ENCODE measurements around the gene DGCR6L. TPM values are rescaled to one million over a fixed set of nuclear protein-coding genes. Genes with fewer than 3 reads are reported as not detected.
A peak's percentile ranks its signal among the peaks of the same experiment; 100 is the strongest.
"Not testable (repeated sequence)": the region's sequence is repeated elsewhere in the genome, so short reads cannot be mapped to it uniquely, and the experiment has no call there.

Gene DGCR6L
- 36.0 and 37.8 TPM in 2 replicates for total RNA-seq (2014; rRNA removed; shearing (Covaris generic))
- total RNA-seq (2022): 18.9 and 22.5 TPM in 2 replicates
- Bru-seq, nascent RNA: percentile 41 among the genes with signal in this experiment
- percentile 43 among the genes with signal in this experiment for BruChase-seq, experiment 1, labeled RNA remaining after a 6-hour chase
- percentile 51 among the genes with signal in this experiment for BruChase-seq, experiment 2, labeled RNA remaining after a 2-hour chase
- long read RNA-seq, transcript DGCR6L-201 (5 exons, 1,154 nt): major isoform, 34 of 56 reads
- long read RNA-seq, partial matches to known transcripts: 13 of 56 reads
- long read RNA-seq, other reads (novel, unspliced or antisense): 5 of 56 reads

- TF ChIP-seq EZH2phosphoT487 (IDR thresholded peaks at IDR 0.05; ENCODE audit: borderline replicate concordance, low read depth, low read length) (no peak), CTCF (conservative IDR thresholded peaks at IDR 0.05; ENCODE audit: low read length) (0 out of 2 replicates have a peak, but pooled peaks have one; percentile 10)
- ChIA-PET CTCF (ENCODE audit: unreplicated experiment) (no interaction called here), POLR2A (interaction anchor here (0.6 to 1.1 kb wide), 6 partner anchors 9 to 1545 kb away, joined by 3 read pairs; no protein-coding TSS in a partner anchor)
- Histone ChIP-seq H3K4me2 (ENCODE audit: low read length) (peak within 1 kb of the TSS; percentile 79), H3K27ac (ENCODE audit: low read depth, low read length, poor library complexity, severe bottlenecking) (peak within 1 kb of the TSS; percentile 9), H3K9me3 (ENCODE audit: low read length) (no peaks in the 10 kb centered on the region), H3K79me2 (ENCODE audit: insufficient read depth, low read depth, low read length) (no peaks in the 10 kb centered on the region), H4K20me1 (ENCODE audit: insufficient read depth, low read length) (0 out of 2 replicates have a peak, but pooled peaks cover 6% of the 10 kb centered on the region), H3K9me2 (ENCODE audit: insufficient read depth, low read length) (no peaks in the 10 kb centered on the region), H2AFZ (ENCODE audit: low read length) (peak within 1 kb of the TSS; percentile 98), H3K4me1 (ENCODE audit: insufficient read depth, low read length, poor library complexity, severe bottlenecking) (peaks cover 21% of the 10 kb centered on the region), H3K36me3 (ENCODE audit: insufficient read depth, low read length) (no peaks in the 10 kb centered on the region), H3K4me3 (ENCODE audit: low read depth, low read length, poor library complexity, severe bottlenecking) (peak within 1 kb of the TSS; percentile 100)
- BruUV-seq (replicated peaks): no TSS peak
- DNase-seq (ENCODE audit: low spot score): peak; percentile 97
- intact Hi-C loops (cut with micrococcal nuclease; ENCODE audit: unreplicated experiment): no loop called here
These were observed at the start of gene DGCR6L for GRCh38 chr22:20319745-20320658. TSS of gene DGCR6L (minus strand) at chr22:20320060. CDS start at chr22:20319988, 72 bp downstream.

- H3K9me2 ChIP-seq (ENCODE audit: insufficient read depth, low read length); H3K9me3 ChIP-seq (ENCODE audit: low read length); POLR2A ChIA-PET; BruUV-seq (replicated peaks); H3K4me2 ChIP-seq (ENCODE audit: low read length); H3K36me3 ChIP-seq (ENCODE audit: insufficient read depth, low read length); H3K4me3 ChIP-seq (ENCODE audit: low read depth, low read length, poor library complexity, severe bottlenecking); CTCF ChIA-PET (ENCODE audit: unreplicated experiment); H3K27ac ChIP-seq (ENCODE audit: low read depth, low read length, poor library complexity, severe bottlenecking); H4K20me1 ChIP-seq (ENCODE audit: insufficient read depth, low read length); H2AFZ ChIP-seq (ENCODE audit: low read length); H3K79me2 ChIP-seq (ENCODE audit: insufficient read depth, low read depth, low read length); intact Hi-C loops (cut with micrococcal nuclease; ENCODE audit: unreplicated experiment); DNase-seq (ENCODE audit: low spot score); H3K4me1 ChIP-seq (ENCODE audit: insufficient read depth, low read length, poor library complexity, severe bottlenecking): not testable (repeated sequence)
These were observed 49.0 kb upstream of the DGCR6L start for GRCh38 chr22:20368875-20369274.

- H4K20me1 ChIP-seq (ENCODE audit: insufficient read depth, low read length); H3K9me2 ChIP-seq (ENCODE audit: insufficient read depth, low read length); CTCF ChIA-PET (ENCODE audit: unreplicated experiment); H3K4me1 ChIP-seq (ENCODE audit: insufficient read depth, low read length, poor library complexity, severe bottlenecking); H3K4me2 ChIP-seq (ENCODE audit: low read length); H3K9me3 ChIP-seq (ENCODE audit: low read length); BruUV-seq (replicated peaks); H3K79me2 ChIP-seq (ENCODE audit: insufficient read depth, low read depth, low read length); intact Hi-C loops (cut with micrococcal nuclease; ENCODE audit: unreplicated experiment); POLR2A ChIA-PET; DNase-seq (ENCODE audit: low spot score); H3K4me3 ChIP-seq (ENCODE audit: low read depth, low read length, poor library complexity, severe bottlenecking); H3K27ac ChIP-seq (ENCODE audit: low read depth, low read length, poor library complexity, severe bottlenecking); H2AFZ ChIP-seq (ENCODE audit: low read length); H3K36me3 ChIP-seq (ENCODE audit: insufficient read depth, low read length): not testable (repeated sequence)
These were observed 47.0 kb upstream of the DGCR6L start for GRCh38 chr22:20366841-20367240.

GRCh38 chr22:20364335-20365260 is 44.7 kb upstream of the DGCR6L start:
- H3K79me2 ChIP-seq (ENCODE audit: insufficient read depth, low read depth, low read length); DNase-seq (ENCODE audit: low spot score); H4K20me1 ChIP-seq (ENCODE audit: insufficient read depth, low read length); H3K4me1 ChIP-seq (ENCODE audit: insufficient read depth, low read length, poor library complexity, severe bottlenecking); H3K27ac ChIP-seq (ENCODE audit: low read depth, low read length, poor library complexity, severe bottlenecking); H3K9me2 ChIP-seq (ENCODE audit: insufficient read depth, low read length); H3K9me3 ChIP-seq (ENCODE audit: low read length); CTCF ChIA-PET (ENCODE audit: unreplicated experiment); H3K36me3 ChIP-seq (ENCODE audit: insufficient read depth, low read length); H3K4me3 ChIP-seq (ENCODE audit: low read depth, low read length, poor library complexity, severe bottlenecking); intact Hi-C loops (cut with micrococcal nuclease; ENCODE audit: unreplicated experiment); BruUV-seq (replicated peaks); H2AFZ ChIP-seq (ENCODE audit: low read length); H3K4me2 ChIP-seq (ENCODE audit: low read length): not testable (repeated sequence)
- POLR2A ChIA-PET: interaction anchor here (0.7 kb wide), 1 partner anchor 18 kb away, joined by 3 read pairs; no protein-coding TSS in a partner anchor

- DNase-seq (ENCODE audit: low spot score); CTCF ChIA-PET (ENCODE audit: unreplicated experiment); H3K79me2 ChIP-seq (ENCODE audit: insufficient read depth, low read depth, low read length); BruUV-seq (replicated peaks); H3K9me3 ChIP-seq (ENCODE audit: low read length); H3K36me3 ChIP-seq (ENCODE audit: insufficient read depth, low read length); H3K4me1 ChIP-seq (ENCODE audit: insufficient read depth, low read length, poor library complexity, severe bottlenecking); H2AFZ ChIP-seq (ENCODE audit: low read length); H3K4me2 ChIP-seq (ENCODE audit: low read length); H3K4me3 ChIP-seq (ENCODE audit: low read depth, low read length, poor library complexity, severe bottlenecking); H4K20me1 ChIP-seq (ENCODE audit: insufficient read depth, low read length); H3K9me2 ChIP-seq (ENCODE audit: insufficient read depth, low read length); intact Hi-C loops (cut with micrococcal nuclease; ENCODE audit: unreplicated experiment); H3K27ac ChIP-seq (ENCODE audit: low read depth, low read length, poor library complexity, severe bottlenecking); POLR2A ChIA-PET: not testable (repeated sequence)
These were observed 42.5 kb upstream of the DGCR6L start for GRCh38 chr22:20362403-20362802.

Data from OCI-LY7 (cell line).